ENCODE data around the gene TCP11. TPM values are rescaled to one million over a fixed set of nuclear protein-coding genes. Genes with fewer than 3 reads are reported as not detected.
A peak's percentile ranks its signal among the peaks of the same experiment; 100 is the strongest.
"Not testable (repeated sequence)": the region's sequence is repeated elsewhere in the genome, so short reads cannot be mapped to it uniquely, and the experiment has no call there.

The TCP11 gene
- total RNA-seq, 1 experiment from 2014 or later = not detected

- DNase-seq (ENCODE audit: low spot score) = no peak
Measured at GRCh38 chr6:35147026-35147425, 5.9 kb upstream of the TCP11 start.

- DNase-seq (ENCODE audit: low spot score) = peak; percentile 53
Measured at GRCh38 chr6:35146453-35146852, 5.3 kb upstream of the TCP11 start.

- no peak for DNase-seq (ENCODE audit: low spot score)
Measured at GRCh38 chr6:35145757-35146156, 4.6 kb upstream of the TCP11 start.

- DNase-seq (ENCODE audit: low spot score) = no peak
Measured at GRCh38 chr6:35142588-35143569, 1.7 kb upstream of the TCP11 start.

- no peak for DNase-seq (ENCODE audit: low spot score)
Measured at GRCh38 chr6:35140639-35141006, 516 bp downstream of the TCP11 start.

- DNase-seq (ENCODE audit: low spot score) = peak; percentile 67
Measured at GRCh38 chr6:35139924-35140638, 1.1 kb downstream of the TCP11 start.

- DNase-seq (ENCODE audit: low spot score) = no peak
Measured at GRCh38 chr6:35139470-35139869, 1.7 kb downstream of the TCP11 start.

- not testable (repeated sequence) for DNase-seq (ENCODE audit: low spot score)
Measured at GRCh38 chr6:35138191-35138590, 2.9 kb downstream of the TCP11 start.

GRCh38 chr6:35136185-35136584 lies 5.0 kb downstream of the TCP11 start:
- DNase-seq (ENCODE audit: low spot score) = no peak

GRCh38 chr6:35128496-35128895 lies 12.6 kb downstream of the TCP11 start:
- no peak for DNase-seq (ENCODE audit: low spot score)

- no peak for DNase-seq (ENCODE audit: low spot score)
Measured at GRCh38 chr6:35128042-35128441, 13.1 kb downstream of the TCP11 start.

GRCh38 chr6:35124356-35124755 lies 16.8 kb downstream of the TCP11 start:
- no peak for DNase-seq (ENCODE audit: low spot score)

GRCh38 chr6:35120746-35121145 lies 20.4 kb downstream of the TCP11 start:
- no peak for DNase-seq (ENCODE audit: low spot score)

GRCh38 chr6:35108309-35108885 lies 32.7 kb downstream of the TCP11 start:
- DNase-seq (ENCODE audit: low spot score) = no peak

- not testable (repeated sequence) for DNase-seq (ENCODE audit: low spot score)
Measured at GRCh38 chr6:35107761-35108160, 33.4 kb downstream of the TCP11 start.

- DNase-seq (ENCODE audit: low spot score) = not testable (repeated sequence)
Measured at GRCh38 chr6:35107208-35107607, 33.9 kb downstream of the TCP11 start.

- DNase-seq (ENCODE audit: low spot score) = not testable (repeated sequence)
Measured at GRCh38 chr6:35106061-35106460, 35.1 kb downstream of the TCP11 start.

- no peak for DNase-seq (ENCODE audit: low spot score)
Measured at GRCh38 chr6:35105078-35105477, 36.1 kb downstream of the TCP11 start.

- no peak for DNase-seq (ENCODE audit: low spot score)
Measured at GRCh38 chr6:35099116-35099515, 42.0 kb downstream of the TCP11 start.

- DNase-seq (ENCODE audit: low spot score) = peak; percentile 6
Measured at GRCh38 chr6:35096129-35096862, 44.8 kb downstream of the TCP11 start.

- DNase-seq (ENCODE audit: low spot score) = no peak
Measured at GRCh38 chr6:35094183-35094582, 47.0 kb downstream of the TCP11 start.

- DNase-seq (ENCODE audit: low spot score) = no peak
Measured at GRCh38 chr6:35093783-35094182, 47.4 kb downstream of the TCP11 start.
